C4-2B (cell line): ENCODE results near the gene MYPN.

Experiments
- H3K27ac ChIP-seq: fragments of 450-650 bp; 2 replicates; pipeline ENCODE4 v1.5.1; 2017
- CTCF ChIP-seq: fragments of 450-650 bp; conservative IDR thresholded peaks from 2 replicates; pipeline ENCODE4 v1.5.1; 2017; ENCODE audit warnings: mild to moderate bottlenecking
- ZFX ChIP-seq: fragments of 450-650 bp; IDR thresholded peaks from 2 replicates; pipeline ENCODE4 v1.6.1; 2017

MYPN gene

GRCh38 chr10:68158031-68158430 lies 48.7 kb downstream of the MYPN start:
- TF ChIP-seq CTCF, result no peak
- TF ChIP-seq ZFX, result no peak
- no peak overlapping the region for H3K27ac ChIP-seq

- no peak overlapping the region for H3K27ac ChIP-seq
- TF ChIP-seq ZFX, result no peak
- TF ChIP-seq CTCF, result no peak
These were observed 54.4 kb downstream of the MYPN start for GRCh38 chr10:68163735-68164134.

- no peak overlapping the region for H3K27ac ChIP-seq
- TF ChIP-seq CTCF (no peak), ZFX (no peak)
These were observed 56.4 kb downstream of the MYPN start for GRCh38 chr10:68165643-68166042.

- TF ChIP-seq CTCF (no peak), ZFX (no peak)
- H3K27ac ChIP-seq, result no peak overlapping the region
These were observed 57.7 kb downstream of the MYPN start for GRCh38 chr10:68166871-68167585.

GRCh38 chr10:68167586-68168189 lies 58.4 kb downstream of the MYPN start:
- TF ChIP-seq CTCF (no peak), ZFX (no peak)
- no peak overlapping the region for H3K27ac ChIP-seq

GRCh38 chr10:68171539-68172080 lies 62.3 kb downstream of the MYPN start:
- H3K27ac ChIP-seq, result no peak overlapping the region
- TF ChIP-seq ZFX, result no peak
- TF ChIP-seq CTCF, result no peak

GRCh38 chr10:68172324-68172723 lies 63.0 kb downstream of the MYPN start:
- no peak overlapping the region for H3K27ac ChIP-seq
- no peak for TF ChIP-seq ZFX
- TF ChIP-seq CTCF, result no peak
